Naive thymus-derived CD4-positive, alpha-beta T cell (primary cell): ENCODE data around the gene SPOCD1. TPM values are rescaled to one million over a fixed set of nuclear protein-coding genes. Genes with fewer than 3 reads are reported as not detected.
"Not testable (repeated sequence)": the region's sequence is repeated elsewhere in the genome, so short reads cannot be mapped to it uniquely, and the experiment has no call there.

ENCODE experiments used
- ATAC-seq: fragments of 150-1000 bp; cut with Tn5 transposase; 2 replicates; pipeline ENCODE4 v1.10.0; 2021; ENCODE audit warnings: mild to moderate bottlenecking, moderate library complexity
- CTCF ChIA-PET: fragments of 350-600 bp; sonication (Branson Sonifier 250); formaldehyde crosslinking; loops from one replicate; lab custom pipeline; 2021; ENCODE audit warnings: antibody characterized with exemption; lab: Charles Lee
- POLR2A ChIA-PET: fragments of 350-600 bp; sonication (Branson Sonifier 250); formaldehyde crosslinking; loops from one replicate; lab custom pipeline; 2021; ENCODE audit warnings: antibody characterized with exemption, inconsistent platforms; lab: Charles Lee
- DNase-seq, 9 donors: peaks; one replicate each; pipeline versions ENCODE4 v3.0.0 to v3.0.0-alpha.2; 2020 to 2022; ENCODE audit warnings: mixed read lengths in 1 of 9
- H3K27ac ChIP-seq: one replicate; pipeline ENCODE4 v1.7.0; 2013; ENCODE audit warnings: mild to moderate bottlenecking, low read depth, low read length, moderate library complexity
- H3K27me3 ChIP-seq, 2 donors: one replicate each; pipeline ENCODE4 v1.7.0; 2013; ENCODE audit warnings: low read length in 2 of 2, mild to moderate bottlenecking in 2 of 2, moderate library complexity in 2 of 2; ENCODE audit not compliant: control insufficient read depth in 2 of 2, insufficient read depth in 2 of 2
- H3K36me3 ChIP-seq, 3 experiments: 1 replicate in 2 of 3; 2 replicates in 1 of 3; pipeline ENCODE4 v1.7.0; 2013; ENCODE audit warnings: low read length in 3 of 3, mild to moderate bottlenecking in 3 of 3, moderate library complexity in 1 of 3; ENCODE audit not compliant: insufficient read depth in 3 of 3, control insufficient read depth in 2 of 3
- H3K4me1 ChIP-seq, 2 donors: one replicate each; pipeline ENCODE4 v1.7.0; 2013; ENCODE audit warnings: low read length in 2 of 2, mild to moderate bottlenecking in 2 of 2, moderate library complexity in 1 of 2; ENCODE audit not compliant: control insufficient read depth in 2 of 2, insufficient read depth in 2 of 2
- H3K4me3 ChIP-seq: 2 replicates; pipeline ENCODE4 v1.7.0; 2013; ENCODE audit warnings: mild to moderate bottlenecking, low read length
- H3K9me3 ChIP-seq, 3 experiments: 1 replicate in 2 of 3; 2 replicates in 1 of 3; pipeline ENCODE4 v1.7.0; 2013; ENCODE audit warnings: low read length in 3 of 3; ENCODE audit not compliant: control insufficient read depth in 2 of 3
- H3K27ac Mint-ChIP-seq, 9 donors: one replicate each; pipeline ENCODE4 v1.8.0; 2020 to 2022; ENCODE audit warnings: mixed read lengths in 9 of 9, mild to moderate bottlenecking in 8 of 9, moderate library complexity in 5 of 9, inconsistent platforms in 2 of 9
- H3K27me3 Mint-ChIP-seq, 5 donors: one replicate each; pipeline ENCODE4 v1.8.0; 2021 to 2022; ENCODE audit warnings: mixed read lengths in 5 of 5, mild to moderate bottlenecking in 1 of 5
- H3K36me3 Mint-ChIP-seq, 5 donors: one replicate each; pipeline ENCODE4 v1.8.0; 2020 to 2022; ENCODE audit warnings: mixed read lengths in 5 of 5, mild to moderate bottlenecking in 3 of 5, inconsistent platforms in 1 of 5
- H3K4me1 Mint-ChIP-seq, 7 donors: one replicate each; pipeline ENCODE4 v1.8.0; 2020 to 2022; ENCODE audit warnings: mixed read lengths in 7 of 7, mild to moderate bottlenecking in 3 of 7, inconsistent platforms in 1 of 7
- H3K4me3 Mint-ChIP-seq, 10 donors: one replicate each; pipeline ENCODE4 v1.8.0; 2020 to 2022; ENCODE audit warnings: mild to moderate bottlenecking in 10 of 10, mixed read lengths in 10 of 10, moderate library complexity in 6 of 10, inconsistent platforms in 2 of 10
- H3K9me3 Mint-ChIP-seq, 11 donors: one replicate each; pipeline ENCODE4 v1.8.0; 2020 to 2022; ENCODE audit warnings: mixed read lengths in 11 of 11, mild to moderate bottlenecking in 4 of 11, inconsistent platforms in 1 of 11, moderate library complexity in 1 of 11
- intact Hi-C, 2 donors: fragments of 100-400 bp; cut with micrococcal nuclease; formaldehyde crosslinking; loops; one replicate each; pipeline ENCODE4 v1.15.1; 2023
- polyA plus RNA-seq, 2 donors: library from polyadenylated mRNA; unstranded; fragments of 300-500 nt; fragmentation: Illumina TruSeq; gene quantifications; one replicate each; pipeline ENCODE4 v1.2.3, GENCODE V29; 2021
- total RNA-seq, 6 experiments: library from RNA in 5 of 6; stranded (reverse) in 5 of 6; gene quantifications; 1 replicate in 5 of 6; 2 replicates in 1 of 6; pipeline ENCODE4 v1.2.3 and lab custom pipeline; 2021 to 2026

The SPOCD1 gene
- total and polyA plus RNA-seq, 7 experiments from 2014 or later: 0.21 to 0.38 TPM; not detected in 5

DNA sequence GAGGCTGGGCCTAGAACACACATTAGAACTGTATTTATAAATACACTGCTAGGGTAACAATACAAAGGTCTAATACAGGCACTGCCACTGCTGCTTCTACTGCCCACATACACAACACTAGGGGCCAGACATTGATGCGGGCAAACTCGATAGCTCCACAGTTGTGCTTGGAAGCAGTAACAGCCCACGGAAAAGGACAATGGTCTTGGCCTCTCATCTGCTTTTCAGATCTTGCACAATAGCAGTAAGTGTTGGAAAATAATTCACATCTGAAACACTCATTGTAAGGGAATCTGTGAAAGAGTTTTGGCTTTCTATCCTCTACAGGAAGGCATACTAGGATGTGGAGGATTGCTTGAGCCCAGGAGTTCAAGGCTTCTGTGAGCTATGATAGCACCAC, 6.9 kb upstream of the SPOCD1 start:
- Mint-ChIP-seq H3K4me1 (peaks cover 11 to 24% (median 17%) of the 10 kb centered on the region in 7 donors), H3K4me3 (no peak overlapping the region), H3K27ac (peak overlapping the region in 1 of 9 donors; percentile 25), H3K36me3 (no peaks in the 10 kb centered on the region), H3K9me3 (peaks cover 0 to 2% (median 0%) of the 10 kb centered on the region in 11 donors), H3K27me3 (no peaks in the 10 kb centered on the region)
- DNase-seq: no peak
- H3K27me3 ChIP-seq: no peaks in the 10 kb centered on the region
- intact Hi-C loops: no loop called here
- no peak for ATAC-seq
- ChIA-PET CTCF (no interaction called here), POLR2A (no interaction called here)
- peaks cover 19% of the 10 kb centered on the region in 2 donors for H3K4me1 ChIP-seq
- H3K36me3 ChIP-seq: no peaks in the 10 kb centered on the region
- H3K4me3 ChIP-seq: no peak overlapping the region
- no peak overlapping the region for H3K27ac ChIP-seq
- no peaks in the 10 kb centered on the region for H3K9me3 ChIP-seq

DNA sequence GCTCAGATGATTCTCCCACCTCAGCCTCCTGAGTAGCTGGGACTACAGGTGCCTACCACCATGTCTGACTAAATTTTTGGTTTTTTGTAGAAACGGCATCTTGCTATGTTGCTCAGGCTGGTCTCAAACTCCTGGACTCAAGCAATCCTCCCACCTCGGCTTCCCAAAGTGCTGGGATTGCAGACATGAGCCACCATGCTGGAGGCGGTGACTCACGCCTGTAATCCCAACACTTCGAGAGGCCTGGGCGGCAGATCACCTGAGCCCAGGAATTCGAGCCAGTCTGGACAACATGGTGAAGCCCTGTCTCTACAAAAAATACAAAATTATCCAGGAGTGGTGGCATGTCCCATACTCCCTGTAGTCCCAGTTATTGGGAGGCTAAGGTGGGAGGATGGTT, 4.4 kb upstream of the SPOCD1 start:
- ATAC-seq, H3K27me3 ChIP-seq, H3K36me3 ChIP-seq, H3K27ac Mint-ChIP-seq, H3K4me1 ChIP-seq, intact Hi-C loops, POLR2A ChIA-PET, H3K4me3 ChIP-seq, DNase-seq, H3K36me3 Mint-ChIP-seq, H3K27ac ChIP-seq, H3K4me3 Mint-ChIP-seq, H3K27me3 Mint-ChIP-seq, CTCF ChIA-PET, H3K9me3 Mint-ChIP-seq, H3K9me3 ChIP-seq: not testable (repeated sequence)
- H3K4me1 Mint-ChIP-seq: peaks cover 6 to 28% (median 10%) of the 10 kb centered on the region in 7 donors

DNA sequence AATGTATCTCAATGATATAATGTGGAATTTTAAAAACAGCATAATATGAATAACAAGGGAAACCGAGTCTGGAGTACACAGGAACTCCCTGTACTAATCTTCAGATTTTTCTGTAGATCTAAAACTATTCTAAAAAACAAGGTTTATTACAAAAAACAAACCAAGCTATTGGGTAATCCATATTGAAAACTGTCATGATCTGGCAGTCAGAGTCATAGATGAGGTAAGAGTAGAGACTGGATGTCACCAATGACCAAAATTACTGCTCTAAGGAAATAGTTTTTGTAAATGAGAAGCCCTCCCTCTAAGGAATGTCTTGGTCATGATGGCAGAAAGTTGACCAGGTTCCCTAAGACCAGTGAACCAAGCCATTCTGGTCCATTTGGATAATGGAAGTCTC, 2.4 kb upstream of the SPOCD1 start:
- Histone ChIP-seq H3K9me3 (no peaks in the 10 kb centered on the region), H3K4me1 (peaks cover 0 to 7% of the 10 kb centered on the region in 2 donors), H3K4me3 (no peak overlapping the region), H3K27ac (no peak overlapping the region), H3K27me3 (no peaks in the 10 kb centered on the region), H3K36me3 (no peaks in the 10 kb centered on the region)
- DNase-seq (no peak), ATAC-seq (peak; percentile 14)
- Mint-ChIP-seq H3K4me1 (peaks cover 6 to 24% (median 10%) of the 10 kb centered on the region in 7 donors), H3K27ac (peak overlapping the region in 1 of 9 donors; percentile 67), H3K36me3 (no peaks in the 10 kb centered on the region), H3K4me3 (no peak overlapping the region), H3K9me3 (no peaks in the 10 kb centered on the region), H3K27me3 (no peaks in the 10 kb centered on the region)
- POLR2A ChIA-PET: interaction anchor here (1.2 kb wide), 1 partner anchor 14 kb away, joined by 3 read pairs; no protein-coding TSS in a partner anchor
- CTCF ChIA-PET: interaction anchor here (0.6 to 3.7 kb wide), 3 partner anchors 19 to 150 kb away, joined by 3 to 33 read pairs (median 3); no protein-coding TSS in a partner anchor
- intact Hi-C loops: loop anchor here in 1 of 2 donors (5.0 to 10.0 kb wide), 2 partner anchors 94 to 247 kb away; no protein-coding TSS in a partner anchor

DNA sequence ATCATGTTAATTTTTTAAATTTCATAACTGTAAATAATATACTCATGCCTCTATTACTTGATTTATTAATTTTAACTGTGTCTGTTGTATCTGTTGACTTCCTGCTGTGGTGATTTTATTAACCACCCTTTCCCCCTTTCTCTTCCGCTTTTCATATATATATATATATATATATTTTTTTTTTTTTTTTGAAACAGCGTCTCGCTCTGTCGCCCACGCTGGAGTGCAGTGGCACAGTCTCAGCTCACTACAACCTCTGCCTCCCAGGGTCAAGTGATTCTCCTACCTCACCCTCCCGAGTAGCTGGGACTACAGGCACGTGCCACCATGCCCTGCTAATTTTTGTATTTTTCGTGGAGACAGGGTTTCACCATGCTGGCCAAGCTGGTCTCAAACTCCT, 1.1 kb upstream of the SPOCD1 start:
- H3K27me3 Mint-ChIP-seq, H3K36me3 ChIP-seq, H3K27ac ChIP-seq, ATAC-seq, DNase-seq, H3K27me3 ChIP-seq, H3K4me1 ChIP-seq, H3K4me3 ChIP-seq, H3K9me3 ChIP-seq, H3K36me3 Mint-ChIP-seq, H3K9me3 Mint-ChIP-seq, H3K4me3 Mint-ChIP-seq: not testable (repeated sequence)
- ChIA-PET CTCF (interaction anchor here (0.8 to 3.7 kb wide), 6 partner anchors 15 to 246 kb away, joined by 3 to 33 read pairs (median 4); no protein-coding TSS in a partner anchor), POLR2A (interaction anchor here (0.9 to 2.7 kb wide), 5 partner anchors 13 to 142 kb away, joined by 3 to 12 read pairs (median 4); partner anchors contain the start of gene PTP4A2)
- peaks cover 6 to 24% (median 13%) of the 10 kb centered on the region in 7 donors for H3K4me1 Mint-ChIP-seq
- intact Hi-C loops: loop anchor here (1.0 to 10.0 kb wide), 8 partner anchors 31 to 248 kb away; no protein-coding TSS in a partner anchor
- peak overlapping the region in 3 of 9 donors; percentile 10 to 29 (median 25) for H3K27ac Mint-ChIP-seq

DNA sequence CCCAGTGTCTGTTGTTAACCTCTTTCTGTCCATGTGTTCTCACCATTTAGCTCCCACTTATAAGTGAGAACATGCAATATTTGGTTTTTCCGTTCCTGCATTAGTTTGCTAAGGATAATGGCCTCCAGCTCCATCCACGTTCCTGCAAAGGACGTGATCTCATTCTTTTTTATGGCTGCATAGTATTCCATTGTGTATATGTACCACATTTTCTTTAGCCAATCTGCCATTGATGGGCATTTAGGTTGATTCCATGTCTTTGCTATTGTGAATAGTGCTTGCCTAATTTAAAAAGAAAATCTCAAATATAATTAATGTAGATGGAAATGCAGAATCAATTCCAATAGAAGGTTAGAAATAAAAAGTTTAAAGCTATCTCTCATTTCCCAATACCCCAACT, 679 bp upstream of the SPOCD1 start:
- not testable (repeated sequence) for H3K36me3 ChIP-seq, H3K9me3 Mint-ChIP-seq, H3K4me3 Mint-ChIP-seq, H3K27me3 Mint-ChIP-seq, H3K9me3 ChIP-seq, H3K27me3 ChIP-seq, H3K4me3 ChIP-seq, H3K27ac ChIP-seq, H3K4me1 ChIP-seq, DNase-seq, ATAC-seq, H3K36me3 Mint-ChIP-seq
- peak overlapping the region in 1 of 9 donors; percentile 10 for H3K27ac Mint-ChIP-seq
- H3K4me1 Mint-ChIP-seq: peaks cover 6 to 24% (median 13%) of the 10 kb centered on the region in 7 donors
- POLR2A ChIA-PET: interaction anchor here (0.9 to 2.7 kb wide), 3 partner anchors 19 to 143 kb away, joined by 3 to 12 read pairs (median 4); partner anchors contain the start of gene PTP4A2
- intact Hi-C loops: loop anchor here (1.0 to 10.0 kb wide), 8 partner anchors 32 to 248 kb away; no protein-coding TSS in a partner anchor
- CTCF ChIA-PET: interaction anchor here (0.7 to 3.7 kb wide), 6 partner anchors 15 to 246 kb away, joined by 3 to 33 read pairs (median 4); no protein-coding TSS in a partner anchor

DNA sequence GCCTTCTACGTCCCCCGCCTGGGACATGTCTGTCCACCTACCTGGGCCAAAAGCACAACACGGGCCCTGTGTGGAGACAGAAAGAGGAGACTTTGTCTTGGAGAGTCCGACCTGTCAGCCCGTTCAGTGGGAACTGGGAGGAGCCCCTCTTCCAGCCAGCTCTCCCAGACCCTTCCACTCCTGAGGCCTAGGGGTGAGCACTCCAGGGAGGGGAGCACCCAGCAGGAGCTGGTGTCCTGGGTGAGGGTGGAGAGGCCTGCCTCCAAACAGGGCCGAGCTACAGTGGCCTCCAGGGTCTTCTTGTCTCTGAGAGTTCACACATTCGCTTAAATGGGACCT, 546 bp downstream of the SPOCD1 start:
- Histone ChIP-seq H3K4me1 (peaks cover 0 to 7% of the 10 kb centered on the region in 2 donors), H3K4me3 (no peak overlapping the region), H3K9me3 (no peaks in the 10 kb centered on the region), H3K36me3 (no peaks in the 10 kb centered on the region), H3K27ac (no peak overlapping the region), H3K27me3 (no peaks in the 10 kb centered on the region)
- Mint-ChIP-seq H3K4me1 (peaks cover 6 to 24% (median 13%) of the 10 kb centered on the region in 7 donors), H3K9me3 (no peaks in the 10 kb centered on the region), H3K36me3 (no peaks in the 10 kb centered on the region), H3K4me3 (no peak overlapping the region), H3K27me3 (no peaks in the 10 kb centered on the region), H3K27ac (peak overlapping the region in 1 of 9 donors; percentile 48)
- ATAC-seq (no peak), DNase-seq (no peak)
- POLR2A ChIA-PET: interaction anchor here (0.7 to 2.7 kb wide), 7 partner anchors 9 to 146 kb away, joined by 3 to 12 read pairs (median 4); partner anchors contain the start of gene PTP4A2
- intact Hi-C loops: loop anchor here in 1 of 2 donors (5.0 to 10.0 kb wide), 2 partner anchors 97 to 250 kb away; no protein-coding TSS in a partner anchor
- CTCF ChIA-PET: interaction anchor here (0.5 to 3.7 kb wide), 10 partner anchors 13 to 645 kb away, joined by 3 to 33 read pairs (median 4); no protein-coding TSS in a partner anchor
